Left lung (tissue), 10 donors: Measurements from ENCODE around the gene TBX18. TPM values are rescaled to one million over a fixed set of nuclear protein-coding genes. Genes with fewer than 3 reads are reported as not detected.

Experiments
- ATAC-seq: fragments of 200-7000 bp; cut with Tn5 transposase; one replicate; pipeline ENCODE4 v1.9.1; 2020; ENCODE audit warnings: moderate library complexity
- DNase-seq, 4 donors: peaks; one replicate each; pipeline ENCODE4 v3.0.0-alpha.2; 2013 to 2020
- H3K27ac ChIP-seq, 2 donors: fragments of 200-600 bp; sonication (generic) in 1 of 2; one replicate each; pipeline versions ENCODE4 v1.5.0 to v1.8.0; 2020 to 2021
- H3K27me3 ChIP-seq, 2 donors: fragments of 200-600 bp; sonication (generic) in 1 of 2; one replicate each; pipeline versions ENCODE4 v1.5.0 to v1.8.0; 2020 to 2021
- H3K36me3 ChIP-seq, 2 donors: fragments of 200-600 bp; sonication (generic) in 1 of 2; one replicate each; pipeline versions ENCODE4 v1.5.0 to v1.8.0; 2020 to 2021
- H3K4me1 ChIP-seq, 2 donors: fragments of 200-600 bp; one replicate each; pipeline ENCODE4 v1.8.0; 2021
- H3K4me3 ChIP-seq, 2 donors: fragments of 200-600 bp; sonication (generic) in 1 of 2; one replicate each; pipeline versions ENCODE4 v1.5.0 to v1.8.0; 2020 to 2021; ENCODE audit warnings: mild to moderate bottlenecking in 1 of 2
- H3K9me3 ChIP-seq, 2 donors: fragments of 200-600 bp; sonication (generic) in 1 of 2; one replicate each; pipeline versions ENCODE4 v1.5.0 to v1.8.0; 2020 to 2021
- intact Hi-C, 2 donors: fragments of 100-400 bp; cut with DNase I; formaldehyde crosslinking; loops; one replicate each; pipeline versions ENCODE4 v1.11.2 to v1.14.2; 2022
- polyA plus RNA-seq, 6 donors: library from polyadenylated mRNA; unstranded; fragments of 120-200 nt; gene quantifications; one replicate each; pipeline ENCODE4 v1.2.1, GENCODE V29; 2013; ENCODE audit not compliant: insufficient read length in 6 of 6
- total RNA-seq, 2 donors: library from RNA; stranded (reverse); fragmentation: NEBNext Ultra II Directional; extraction: Animal tissue kit (Norgen Biotek cat#: 25700); gene quantifications; one replicate each; pipeline ENCODE4 v1.2.1, GENCODE V29; 2021
- TF ChIP-seq, protein P1 (sequence below), 2 donors: fragments of 200-600 bp; sonication (generic) in 1 of 2; IDR thresholded peaks; one replicate each; pipeline versions ENCODE4 v1.5.0 to v1.8.0; 2021; ENCODE audit warnings: antibody characterized with exemption in 2 of 2
- donor health status: DM: no; HTN: yes; CAD: no.
- donor health status: DM: no; HTN: no; CAD: no.

Gene TBX18
- total and polyA plus RNA-seq, 8 donors: 0.27 to 0.60 (median 0.49) TPM; not detected in 1

DNA sequence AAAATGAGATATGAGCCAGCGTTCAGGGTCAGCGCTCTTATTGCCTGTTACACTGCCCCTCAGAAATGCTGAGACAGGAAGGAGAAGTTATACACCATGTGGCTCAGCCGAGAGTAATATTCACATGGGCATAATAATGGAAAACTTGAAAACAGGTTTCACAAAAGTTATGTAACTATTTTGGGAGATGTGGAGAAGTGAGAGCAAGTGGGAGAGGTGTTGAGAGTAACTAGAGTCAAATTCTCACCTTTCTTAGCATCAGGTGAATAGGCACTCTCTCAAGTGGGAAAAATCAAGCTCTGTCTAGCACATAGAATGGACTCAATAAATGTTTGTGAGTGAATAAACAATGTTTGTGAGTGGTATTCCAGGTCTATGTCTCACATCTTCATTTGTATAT, 94.5 kb downstream of the TBX18 start:
- Histone ChIP-seq H3K36me3 (no peaks in the 10 kb centered on the region), H3K27ac (no peak overlapping the region), H3K4me1 (no peaks in the 10 kb centered on the region), H3K27me3 (no peaks in the 10 kb centered on the region), H3K4me3 (no peak overlapping the region), H3K9me3 (no peaks in the 10 kb centered on the region)
- no peak for DNase-seq
- intact Hi-C loops: no loop called here
- TF ChIP-seq, protein P1, sequence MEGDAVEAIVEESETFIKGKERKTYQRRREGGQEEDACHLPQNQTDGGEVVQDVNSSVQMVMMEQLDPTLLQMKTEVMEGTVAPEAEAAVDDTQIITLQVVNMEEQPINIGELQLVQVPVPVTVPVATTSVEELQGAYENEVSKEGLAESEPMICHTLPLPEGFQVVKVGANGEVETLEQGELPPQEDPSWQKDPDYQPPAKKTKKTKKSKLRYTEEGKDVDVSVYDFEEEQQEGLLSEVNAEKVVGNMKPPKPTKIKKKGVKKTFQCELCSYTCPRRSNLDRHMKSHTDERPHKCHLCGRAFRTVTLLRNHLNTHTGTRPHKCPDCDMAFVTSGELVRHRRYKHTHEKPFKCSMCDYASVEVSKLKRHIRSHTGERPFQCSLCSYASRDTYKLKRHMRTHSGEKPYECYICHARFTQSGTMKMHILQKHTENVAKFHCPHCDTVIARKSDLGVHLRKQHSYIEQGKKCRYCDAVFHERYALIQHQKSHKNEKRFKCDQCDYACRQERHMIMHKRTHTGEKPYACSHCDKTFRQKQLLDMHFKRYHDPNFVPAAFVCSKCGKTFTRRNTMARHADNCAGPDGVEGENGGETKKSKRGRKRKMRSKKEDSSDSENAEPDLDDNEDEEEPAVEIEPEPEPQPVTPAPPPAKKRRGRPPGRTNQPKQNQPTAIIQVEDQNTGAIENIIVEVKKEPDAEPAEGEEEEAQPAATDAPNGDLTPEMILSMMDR (IDR thresholded peaks at IDR 0.05): no peak
- no peak for ATAC-seq

DNA sequence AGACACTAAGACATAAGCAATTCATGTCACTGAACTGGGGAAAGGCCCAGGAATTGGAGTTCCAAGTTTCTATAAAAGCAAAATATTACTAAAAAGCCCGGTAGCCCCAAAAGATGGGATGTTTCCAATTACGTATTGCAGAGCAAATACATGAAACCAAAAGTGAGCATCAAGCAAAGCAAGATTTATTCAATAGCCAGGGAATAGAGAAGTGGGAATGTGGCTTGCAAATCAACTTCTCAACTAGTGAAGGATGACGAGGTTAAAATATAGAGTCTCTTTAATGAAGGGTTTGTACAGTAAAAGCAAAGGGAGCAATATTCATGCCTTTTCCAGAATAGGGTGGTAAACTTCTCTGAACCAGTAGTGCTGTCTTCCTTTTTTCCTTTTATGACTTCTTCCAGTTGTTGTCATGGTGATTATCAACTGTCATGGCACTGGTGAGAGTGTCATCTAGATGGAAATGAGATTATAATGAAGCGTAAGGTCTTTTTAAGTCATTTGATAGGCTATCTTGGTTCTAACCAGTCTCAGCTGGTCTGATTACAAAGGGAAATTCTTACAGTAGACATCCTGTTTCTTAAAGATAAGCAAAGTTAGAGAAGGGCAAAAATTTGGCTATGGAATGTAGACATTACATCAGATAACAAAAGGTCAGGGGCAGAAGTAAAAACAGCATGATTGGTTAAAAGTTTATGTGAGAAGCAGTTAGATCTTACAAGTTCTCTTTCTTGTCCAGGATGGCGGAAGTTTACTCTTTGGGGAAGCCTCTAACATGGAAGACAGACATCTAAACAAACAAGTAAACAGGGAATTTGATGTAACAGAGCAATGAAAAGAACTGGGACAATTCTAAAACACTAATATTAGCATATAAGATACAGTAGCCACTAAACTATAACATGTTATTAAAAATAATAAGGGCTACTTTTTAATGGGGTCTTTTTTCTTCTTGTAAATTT, 96.9 kb downstream of the TBX18 start:
- Histone ChIP-seq H3K36me3 (no peaks in the 10 kb centered on the region), H3K27ac (no peak overlapping the region), H3K9me3 (no peaks in the 10 kb centered on the region), H3K4me3 (no peak overlapping the region), H3K27me3 (no peaks in the 10 kb centered on the region), H3K4me1 (no peaks in the 10 kb centered on the region)
- DNase-seq (no peak), ATAC-seq (no peak)
- intact Hi-C loops: no loop called here
- TF ChIP-seq, protein P1 (IDR thresholded peaks at IDR 0.05): no peak

DNA sequence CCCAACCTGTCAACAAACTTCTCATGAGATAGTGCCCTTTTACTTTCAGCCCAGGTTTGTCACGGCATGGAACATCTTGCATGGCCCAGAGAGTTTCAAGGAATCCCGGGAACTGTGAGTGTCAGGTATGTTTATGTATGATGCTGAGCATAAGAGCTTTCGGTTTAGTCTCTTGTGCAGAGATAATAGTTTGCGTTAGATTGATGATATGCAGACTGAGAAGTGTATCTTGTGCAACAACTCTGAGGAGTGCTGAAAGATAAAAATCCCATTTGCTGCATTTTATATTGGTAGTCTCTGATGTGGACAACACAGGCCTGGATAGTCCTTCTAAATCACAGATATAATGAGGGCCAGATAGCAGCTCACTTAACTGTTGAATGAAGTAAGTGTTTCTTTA, 99.0 kb downstream of the TBX18 start:
- DNase-seq (no peak), ATAC-seq (no peak)
- intact Hi-C loops: no loop called here
- TF ChIP-seq, protein P1 (IDR thresholded peaks at IDR 0.05): no peak
- no peaks in the 10 kb centered on the region for H3K4me1 ChIP-seq
- no peaks in the 10 kb centered on the region for H3K9me3 ChIP-seq
- no peaks in the 10 kb centered on the region for H3K36me3 ChIP-seq
- no peak overlapping the region for H3K27ac ChIP-seq
- H3K27me3 ChIP-seq: no peaks in the 10 kb centered on the region
- H3K4me3 ChIP-seq: no peak overlapping the region

DNA sequence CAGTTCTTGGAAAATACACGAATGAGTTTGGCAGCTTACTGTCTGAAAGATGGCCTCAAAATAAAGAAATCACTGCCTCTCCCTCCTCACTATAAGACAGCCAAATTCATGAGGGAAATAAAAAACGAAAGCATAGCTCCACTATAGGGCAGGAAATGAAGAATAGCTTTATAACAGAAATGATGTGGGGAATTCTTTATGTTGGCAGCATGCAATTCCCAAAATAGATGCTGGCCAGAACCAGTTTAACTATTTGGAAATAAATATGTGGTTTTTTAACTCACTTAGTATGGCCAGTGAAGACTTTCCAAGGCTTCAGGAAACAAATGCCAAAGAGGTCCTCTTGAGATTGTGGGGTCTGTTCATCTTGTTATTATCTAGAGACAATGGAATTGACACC, 100.5 kb downstream of the TBX18 start:
- intact Hi-C loops: no loop called here
- Histone ChIP-seq H3K27ac (no peak overlapping the region), H3K4me1 (no peaks in the 10 kb centered on the region), H3K36me3 (no peaks in the 10 kb centered on the region), H3K4me3 (no peak overlapping the region), H3K27me3 (no peaks in the 10 kb centered on the region), H3K9me3 (no peaks in the 10 kb centered on the region)
- DNase-seq (no peak), ATAC-seq (no peak)
- TF ChIP-seq, protein P1 (IDR thresholded peaks at IDR 0.05): no peak

DNA sequence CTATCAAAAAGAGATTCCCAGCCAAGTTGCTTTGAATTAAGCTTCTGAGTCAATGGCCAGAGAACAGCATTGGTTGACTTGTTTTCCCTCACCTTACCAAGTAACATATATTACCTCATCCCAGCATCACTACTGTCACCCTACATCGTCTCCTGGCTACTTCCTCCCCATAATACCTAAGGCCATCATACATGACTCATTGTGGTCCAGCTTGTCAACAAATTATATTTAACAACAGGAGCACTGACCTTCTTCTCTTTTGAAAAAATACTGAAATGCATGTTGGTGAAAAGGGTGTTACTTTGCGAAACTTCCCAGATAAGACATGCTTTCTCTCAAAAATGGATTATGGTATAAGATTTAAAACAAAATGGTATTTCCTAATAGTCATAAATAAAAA, 106.9 kb downstream of the TBX18 start:
- Histone ChIP-seq H3K4me3 (no peak overlapping the region), H3K27ac (no peak overlapping the region), H3K36me3 (no peaks in the 10 kb centered on the region), H3K4me1 (no peaks in the 10 kb centered on the region), H3K27me3 (no peaks in the 10 kb centered on the region), H3K9me3 (no peaks in the 10 kb centered on the region)
- intact Hi-C loops: no loop called here
- ATAC-seq (no peak), DNase-seq (no peak)
- TF ChIP-seq, protein P1 (IDR thresholded peaks at IDR 0.05): no peak
